NCI-H524 treated with DMSO at 0.1 percent for 48 hours (cell line): ENCODE measurements around the gene GPANK1.
A peak's percentile ranks its signal among the peaks of the same experiment; 100 is the strongest.

Experiments
- DNase-seq: peaks from one replicate; lab custom pipeline; 2025; lab: John Stamatoyannopoulos, UW

GPANK1 gene

DNA sequence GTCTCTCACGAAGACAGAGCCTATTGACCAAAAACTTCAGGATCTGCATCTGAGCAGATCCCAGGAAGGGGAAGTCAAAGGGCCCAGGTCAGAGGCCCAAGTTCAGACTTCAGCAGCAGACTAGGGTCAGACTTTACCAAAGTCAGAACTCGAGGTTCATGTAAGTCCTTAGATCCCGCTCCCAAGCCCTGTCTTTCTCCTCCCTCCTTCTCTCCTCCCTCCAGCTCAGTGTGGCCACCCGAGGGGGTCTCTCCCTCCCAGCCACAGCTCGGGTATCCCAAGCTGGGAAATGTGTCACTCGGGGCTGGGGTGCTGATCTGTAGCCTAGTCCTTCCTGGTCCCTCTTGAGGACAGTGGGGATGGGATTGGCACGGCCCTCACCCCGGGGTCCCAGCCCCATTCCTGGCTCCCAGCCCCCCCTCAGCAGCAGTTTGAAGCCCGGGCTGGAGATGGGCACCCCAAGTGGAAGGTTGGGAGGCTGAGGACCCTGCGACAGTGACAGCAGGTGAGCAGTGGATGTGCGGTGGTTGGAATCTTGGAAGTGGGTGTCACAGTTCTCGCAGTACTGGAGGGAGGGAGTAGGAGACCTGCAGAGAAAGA lies 2.6 kb downstream of the GPANK1 start:
- DNase-seq = no peak

- no peak for DNase-seq
Measured at GRCh38 chr6:31661262-31662123, 3.3 kb downstream of the GPANK1 start.

GRCh38 chr6:31660381-31661261 lies 4.2 kb downstream of the GPANK1 start, which contains the start of gene C6orf47:
C6orf47 (minus strand) TSS chr6:31660778; CDS start chr6:31659947, 831 bp downstream.
- peak; percentile 28 for DNase-seq

DNA sequence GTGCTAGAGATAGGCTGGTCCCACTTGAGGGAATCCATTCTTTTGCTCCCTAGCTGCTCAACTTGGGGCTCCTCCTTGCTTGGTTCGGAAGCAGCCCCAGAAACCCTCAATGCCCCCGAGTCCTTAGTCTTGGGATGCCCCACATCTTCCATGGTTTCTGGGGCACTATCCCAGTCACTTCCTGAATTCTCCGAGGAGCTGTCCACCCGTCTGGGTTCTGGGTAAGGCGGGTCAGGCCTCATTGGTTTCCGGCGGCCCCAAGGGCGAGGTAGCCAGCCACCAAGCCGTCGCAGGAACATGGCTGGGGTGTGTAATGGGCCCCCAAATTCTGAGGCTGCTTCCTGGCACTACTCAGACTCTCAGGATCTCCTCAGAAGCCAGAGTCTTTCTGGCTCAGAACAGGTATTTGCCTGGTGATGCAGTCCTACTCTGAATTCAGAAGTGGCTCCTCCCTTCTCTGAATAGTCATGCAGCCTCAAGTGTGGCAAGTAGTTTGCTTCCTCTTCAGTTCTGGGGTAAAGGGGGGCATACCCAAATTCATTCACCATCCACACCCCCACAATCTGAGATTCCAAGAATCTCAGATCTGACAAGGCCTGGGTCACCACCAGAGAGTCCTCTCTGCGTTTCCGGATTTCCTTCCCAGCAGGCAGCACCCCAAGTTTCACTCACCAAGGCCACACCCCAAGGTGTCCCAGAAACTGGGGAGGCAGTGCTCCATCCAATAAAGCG lies 5.0 kb downstream of the GPANK1 start:
- no peak for DNase-seq

DNA sequence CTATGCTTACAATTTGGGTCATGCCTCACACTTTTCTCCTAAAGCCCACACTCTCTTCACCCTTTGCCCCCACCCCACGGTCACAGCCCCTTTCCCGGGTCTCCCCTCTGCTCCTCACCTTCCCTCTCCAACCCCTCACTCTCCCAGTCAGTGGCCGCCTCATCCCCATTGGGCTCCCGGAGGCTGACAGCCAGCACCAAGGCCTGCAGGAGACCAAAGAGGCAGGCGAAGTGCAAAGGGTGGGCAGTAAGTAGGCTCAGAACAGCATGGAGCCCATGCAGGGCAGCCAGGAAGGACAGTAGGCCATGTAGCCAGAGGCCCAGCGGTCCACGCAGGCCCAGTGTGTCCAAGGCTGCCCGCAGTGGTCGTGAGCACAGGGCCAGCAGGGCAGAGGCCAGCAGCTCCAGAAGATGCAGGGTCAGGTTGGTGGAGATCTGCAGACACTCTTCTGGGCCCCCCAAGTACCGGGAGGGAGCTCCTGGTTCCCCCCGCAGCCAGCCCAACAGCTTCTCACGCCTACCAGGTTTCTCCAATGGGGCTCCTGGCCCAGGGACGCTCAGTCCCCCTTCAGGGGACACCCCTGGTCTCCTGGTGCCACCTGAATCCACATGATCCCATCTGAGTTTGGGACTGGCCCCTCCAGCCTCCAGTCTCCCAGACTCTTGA lies 5.7 kb downstream of the GPANK1 start:
- no peak for DNase-seq

GRCh38 chr6:31658158-31658688 lies 6.6 kb downstream of the GPANK1 start:
- DNase-seq = no peak

DNA sequence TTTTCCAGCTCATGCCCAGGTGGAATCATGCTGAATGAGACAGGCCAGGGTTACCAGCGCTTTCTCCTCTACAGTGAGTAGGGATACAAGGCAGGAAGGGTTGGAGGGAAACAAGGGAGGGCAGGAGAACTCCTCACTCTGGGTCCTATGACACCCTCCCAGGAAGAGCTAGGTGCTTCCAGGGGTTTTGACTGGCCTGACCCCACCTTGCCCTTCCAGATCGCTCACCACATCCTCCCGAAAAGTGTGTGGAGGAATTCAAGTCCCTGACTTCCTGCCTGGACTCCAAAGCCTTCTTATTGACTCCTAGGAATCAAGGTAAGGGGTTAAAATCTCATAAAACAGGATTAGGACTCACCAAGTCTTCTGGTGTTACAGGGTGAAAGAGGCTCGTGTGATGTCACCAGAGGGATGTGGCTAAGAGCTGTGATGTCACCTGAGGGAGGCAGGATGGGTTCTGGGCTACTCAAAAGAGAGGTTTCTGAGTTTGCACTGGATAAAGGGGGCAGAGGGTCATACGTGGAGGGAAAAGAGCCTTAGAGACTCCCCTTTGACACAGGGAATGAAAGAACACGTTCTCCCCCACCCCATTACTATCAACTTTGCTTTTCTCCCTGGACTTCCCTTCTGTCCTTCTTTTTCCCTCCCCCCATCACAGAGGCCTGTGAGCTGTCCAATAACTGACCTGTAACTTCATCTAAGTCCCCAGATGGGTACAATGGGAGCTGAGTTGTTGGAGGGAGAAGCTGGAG lies 7.2 kb downstream of the GPANK1 start:
- DNase-seq = no peak

GRCh38 chr6:31655349-31656237 lies 9.2 kb downstream of the GPANK1 start, which contains the start of gene APOM:
APOM (plus strand) TSS chr6:31655894; CDS start chr6:31655967, 73 bp downstream.
- no peak for DNase-seq

DNA sequence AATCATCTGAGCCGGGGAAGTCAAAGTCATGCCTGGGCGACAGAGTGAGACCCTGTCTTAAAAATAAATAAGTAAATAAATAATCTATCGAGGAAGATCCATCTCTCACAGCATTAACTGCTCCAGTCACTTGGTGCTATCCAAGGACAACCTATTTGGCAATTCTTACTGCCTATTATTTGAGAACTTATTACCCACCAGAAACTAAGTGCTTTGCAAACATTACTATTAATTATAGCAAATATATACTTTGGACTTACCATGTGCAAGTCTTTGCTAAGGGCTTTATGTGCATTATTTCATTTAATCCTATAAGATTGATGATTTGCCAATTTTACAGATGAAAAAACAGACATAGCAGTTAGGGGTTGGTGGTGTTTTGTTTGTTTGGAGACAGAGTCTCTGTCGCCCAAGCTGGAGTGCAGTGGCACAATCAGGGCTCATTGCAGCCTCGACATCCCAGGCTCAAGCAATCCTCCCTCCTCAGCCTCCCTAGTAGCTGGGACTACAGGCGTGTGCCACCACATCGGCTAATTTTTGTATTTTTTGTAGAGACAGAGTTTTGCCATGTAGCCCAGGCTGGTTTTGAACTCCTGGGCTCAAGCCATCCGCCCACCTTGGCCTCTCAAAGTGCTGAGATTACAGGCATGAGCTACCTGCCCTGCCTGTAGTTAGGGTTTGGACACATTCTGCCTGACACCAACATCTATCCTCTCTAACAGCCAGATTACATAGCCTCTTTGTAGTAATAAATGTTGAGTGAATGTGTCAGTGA lies 10.0 kb downstream of the GPANK1 start:
- DNase-seq = no peak

DNA sequence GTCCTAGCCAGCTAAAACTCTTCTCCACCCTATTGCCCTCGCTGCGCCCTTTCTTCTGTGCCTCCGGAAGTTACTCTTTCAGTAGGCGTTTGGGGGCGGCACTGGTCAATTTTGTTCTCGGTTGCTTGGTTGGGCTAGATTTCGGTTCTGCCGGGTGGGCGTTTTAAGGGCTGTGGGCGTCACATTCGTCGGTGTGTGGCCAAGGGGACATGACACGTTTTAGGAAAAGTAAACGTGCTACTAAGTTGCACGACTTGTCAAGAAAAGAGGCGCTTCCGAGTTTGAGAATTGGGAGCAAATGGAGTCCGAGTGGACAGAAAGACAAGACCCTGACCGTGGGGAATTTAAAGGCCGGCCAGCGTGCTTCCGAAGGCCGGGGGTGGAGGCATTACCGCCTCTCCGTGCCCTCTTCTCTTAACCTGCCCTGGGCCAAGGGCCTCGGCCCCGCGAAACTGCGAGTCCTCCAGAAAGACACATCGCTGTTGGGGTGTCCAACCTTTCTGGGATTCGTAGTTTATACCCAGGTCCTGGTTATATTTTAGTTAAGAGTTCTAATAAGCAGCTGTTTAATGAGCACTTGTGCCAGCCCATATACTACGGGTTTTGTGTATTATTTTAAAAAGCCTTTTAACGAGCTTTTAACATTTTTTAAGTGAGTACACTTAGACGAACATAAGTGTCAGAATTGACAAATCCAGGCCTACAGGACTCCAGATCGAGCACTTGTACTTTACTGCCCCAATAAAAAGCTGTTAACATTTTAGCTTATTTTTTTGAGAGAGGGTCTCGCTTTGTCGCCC lies 11.7 kb downstream of the GPANK1 start:
- no peak for DNase-seq

GRCh38 chr6:31651602-31652191 lies 13.1 kb downstream of the GPANK1 start:
- peak; percentile 2 for DNase-seq

GRCh38 chr6:31645325-31645724 lies 19.5 kb downstream of the GPANK1 start:
- DNase-seq = no peak

GRCh38 chr6:31643818-31644454 lies 20.9 kb downstream of the GPANK1 start:
- no peak for DNase-seq

GRCh38 chr6:31642798-31643570 lies 21.8 kb downstream of the GPANK1 start:
- no peak for DNase-seq

GRCh38 chr6:31641370-31641769 lies 23.4 kb downstream of the GPANK1 start:
- DNase-seq = no peak

- DNase-seq = no peak
Measured at GRCh38 chr6:31640612-31641011, 24.2 kb downstream of the GPANK1 start.
